SK-N-MC (cell line): ENCODE data around the gene BTBD1.
A peak's percentile ranks its signal among the peaks of the same experiment; 100 is the strongest.

Experiments used
- DNase-seq: peaks from one replicate; pipeline ENCODE4 v3.0.0-alpha.2; 2011; ENCODE audit warnings: low read depth, low spot score
- H3K27ac ChIP-seq: fragments of 200-600 bp; sonication (generic); 2 replicates; pipeline ENCODE4 v1.5.1; 2016; ENCODE audit warnings: mixed run types
- H3K36me3 ChIP-seq: fragments of 200-600 bp; sonication (generic); 2 replicates; pipeline ENCODE4 v1.6.1; 2017; ENCODE audit warnings: antibody characterized with exemption, low read length, mixed read lengths; ENCODE audit not compliant: insufficient read depth
- H3K4me3 ChIP-seq: fragments of 200-600 bp; sonication (generic); 2 replicates; pipeline ENCODE4 v1.5.1; 2016
- H3K9ac ChIP-seq: fragments of 200-600 bp; sonication (generic); 2 replicates; pipeline ENCODE4 v1.8.0; 2017; ENCODE audit warnings: mixed run types, mixed read lengths; ENCODE audit not compliant: insufficient read length
- H3K9me3 ChIP-seq: fragments of 200-600 bp; sonication (generic); 2 replicates; pipeline ENCODE4 v1.6.1; 2017; ENCODE audit warnings: low read depth, mild to moderate bottlenecking, antibody characterized with exemption, low read length, moderate library complexity, mixed read lengths
- EZH2 ChIP-seq: fragments of 200-600 bp; sonication (generic); IDR thresholded peaks from one replicate; pipeline ENCODE4 v1.6.1; 2017; ENCODE audit warnings: antibody characterized with exemption
- FOXP2 ChIP-seq: optimal IDR thresholded peaks from 2 replicates; pipeline ENCODE3; 2011; ENCODE audit warnings: mild to moderate bottlenecking, moderate library complexity; ENCODE audit not compliant: insufficient read depth; ENCODE audit errors: extremely low read length, control extremely low read depth
- POLR2AphosphoS5 ChIP-seq: IDR thresholded peaks from 2 replicates; pipeline ENCODE4 v1.6.1; 2012; ENCODE audit warnings: mild to moderate bottlenecking, low read depth, low read length, borderline replicate concordance

BTBD1 gene

DNA sequence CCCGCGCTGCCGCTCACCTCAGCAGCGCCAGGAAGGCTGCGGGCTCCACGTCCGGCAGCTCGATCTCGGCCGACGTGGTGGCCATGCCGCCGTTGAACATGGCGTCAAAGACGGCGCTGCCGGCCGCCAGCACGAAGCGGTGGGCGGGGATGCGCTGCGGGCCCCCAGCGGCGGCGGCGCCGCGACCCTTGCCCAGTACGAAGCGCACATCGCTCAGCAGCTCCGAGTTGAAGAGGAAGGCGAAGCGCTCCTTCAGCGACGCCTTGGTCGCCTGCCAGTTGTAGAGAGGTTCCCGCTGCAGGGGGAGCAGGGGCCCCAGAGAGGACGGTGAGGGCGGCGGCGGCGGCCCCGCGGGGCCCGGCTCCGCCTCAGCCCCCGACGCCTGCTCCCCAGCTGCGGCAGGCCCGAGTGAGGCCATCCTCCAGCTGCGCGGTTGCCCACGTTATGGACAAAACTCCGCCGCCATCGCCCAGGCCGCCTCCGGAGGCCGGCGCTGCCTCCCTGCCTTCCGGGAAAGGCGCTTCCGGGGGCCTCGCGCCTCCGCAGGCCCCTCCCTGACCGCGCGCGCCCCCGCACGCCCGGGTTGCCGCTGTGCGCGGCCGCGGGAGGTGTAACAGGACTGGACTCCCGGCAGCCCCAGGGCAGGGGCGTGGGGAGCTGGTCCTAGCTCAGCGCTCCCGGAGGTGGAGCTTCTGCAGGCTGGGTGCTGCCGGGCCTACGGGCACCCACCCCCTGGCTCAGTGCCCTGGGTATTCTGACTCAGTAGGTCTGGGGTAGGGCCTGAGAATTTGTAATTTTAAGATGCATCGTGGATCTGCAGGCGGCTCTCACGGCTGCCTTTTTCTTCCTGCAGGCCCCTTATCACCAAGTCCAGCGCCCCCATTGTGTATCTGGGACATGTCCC is at the start of gene BTBD1:
TSS of gene BTBD1 (minus strand) at position 519 of the 904 bp plus-strand sequence. CDS start at position 418, 101 bp downstream.
- no peak for DNase-seq
- Histone ChIP-seq H3K9ac (peak within 1 kb of the TSS; percentile 89), H3K4me3 (peak within 1 kb of the TSS; percentile 95), H3K36me3 (no peaks in the 10 kb centered on the region), H3K9me3 (no peaks in the 10 kb centered on the region), H3K27ac (peak within 1 kb of the TSS; percentile 84)
- peak; percentile 75 for TF ChIP-seq POLR2AphosphoS5
- no peak for TF ChIP-seq FOXP2
- TF ChIP-seq EZH2: no peak

DNA sequence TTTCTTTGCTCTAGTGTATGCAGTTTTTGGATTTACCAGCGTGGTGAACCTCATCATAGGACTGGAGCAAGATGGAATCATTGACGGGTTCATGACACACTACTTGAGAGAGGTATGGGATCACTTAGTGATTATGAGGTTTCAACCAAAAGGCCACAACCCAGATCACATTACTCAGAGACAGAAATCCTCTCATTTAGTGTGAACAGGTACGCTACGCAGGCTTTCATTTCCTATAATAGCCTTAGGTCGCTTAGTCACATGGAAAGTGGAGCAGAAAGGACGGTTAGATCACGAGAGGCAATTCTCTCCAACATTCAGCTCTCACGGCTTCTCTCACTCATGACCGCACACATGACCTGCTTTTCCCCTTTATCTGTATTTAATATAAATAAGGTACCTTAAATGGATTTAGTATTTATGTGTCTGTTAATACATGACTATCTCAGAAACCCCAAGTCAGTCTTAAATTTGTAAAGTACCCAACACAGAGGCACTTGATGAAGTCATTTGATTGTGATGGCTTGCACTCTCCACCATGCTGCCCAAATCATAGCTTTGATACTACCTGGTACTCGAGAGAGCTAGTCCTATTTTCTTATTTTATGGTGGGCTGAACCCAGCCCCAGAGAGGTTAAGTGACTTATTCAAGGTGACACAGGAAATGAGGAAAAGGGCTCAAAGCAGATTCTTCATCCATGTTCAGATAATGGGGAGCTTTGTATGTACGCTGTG is 48.9 kb upstream of the BTBD1 start:
- TF ChIP-seq EZH2 (no peak), FOXP2 (no peak), POLR2AphosphoS5 (no peak)
- H3K36me3 ChIP-seq: peaks cover 16% of the 10 kb centered on the region; the same call in 1 of the 2 replicates

DNA sequence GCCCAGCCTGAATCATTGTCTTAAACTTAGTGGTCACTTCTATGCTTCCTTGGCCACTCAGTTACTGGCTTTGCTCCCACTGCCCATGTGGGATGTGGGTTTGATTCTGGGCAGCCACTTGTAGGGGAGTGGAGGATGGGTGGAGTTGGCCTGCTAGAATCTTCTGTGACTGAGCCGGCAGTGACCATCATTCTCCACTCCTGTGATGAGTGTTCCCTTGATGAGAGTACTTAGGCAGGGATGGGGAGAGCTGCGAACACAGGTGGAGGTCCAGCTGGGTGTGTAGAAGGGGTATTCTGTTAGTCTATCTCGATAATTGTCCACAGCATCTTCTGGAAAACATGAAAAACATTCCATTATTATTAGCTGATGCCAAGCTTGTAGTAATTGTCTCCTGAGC is 48.4 kb upstream of the BTBD1 start:
- Histone ChIP-seq H3K27ac (no peak overlapping the region), H3K4me3 (no peak overlapping the region), H3K36me3 (peaks cover 16% of the 10 kb centered on the region; the same call in 1 of the 2 replicates), H3K9ac (no peak overlapping the region), H3K9me3 (no peaks in the 10 kb centered on the region)
- TF ChIP-seq EZH2: no peak
- TF ChIP-seq POLR2AphosphoS5: no peak
- TF ChIP-seq FOXP2: no peak
- DNase-seq: no peak

More for the DNA sequence above, 48.9 kb upstream of the BTBD1 start:
- Histone ChIP-seq H3K9me3 (no peaks in the 10 kb centered on the region), H3K27ac (no peak overlapping the region), H3K9ac (no peak overlapping the region), H3K4me3 (no peak overlapping the region)
- DNase-seq: no peak

DNA sequence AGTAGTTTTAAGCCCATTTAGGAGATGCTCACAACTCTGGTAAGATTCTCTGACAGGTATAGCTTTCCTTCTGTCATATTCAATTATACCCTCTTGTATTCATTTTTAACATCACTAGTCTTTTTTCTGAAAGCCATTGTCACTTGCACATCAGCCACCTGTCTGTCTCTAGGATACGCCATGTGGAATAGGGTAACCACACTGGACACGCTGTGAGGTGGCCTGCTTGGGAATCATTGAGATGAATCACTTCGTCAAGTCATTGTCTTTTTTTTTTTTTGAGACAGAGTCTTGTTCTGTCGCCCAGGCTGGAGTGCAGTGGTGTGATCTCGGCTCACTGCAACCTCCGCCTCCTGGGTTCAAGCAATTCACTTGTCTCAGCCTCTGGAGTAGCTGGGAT is 47.8 kb upstream of the BTBD1 start:
- TF ChIP-seq FOXP2: no peak
- no peak for TF ChIP-seq POLR2AphosphoS5
- no peak for TF ChIP-seq EZH2
- Histone ChIP-seq H3K36me3 (peaks cover 16% of the 10 kb centered on the region; the same call in 1 of the 2 replicates), H3K9ac (no peak overlapping the region), H3K4me3 (no peak overlapping the region), H3K27ac (no peak overlapping the region), H3K9me3 (no peaks in the 10 kb centered on the region)
- no peak for DNase-seq

DNA sequence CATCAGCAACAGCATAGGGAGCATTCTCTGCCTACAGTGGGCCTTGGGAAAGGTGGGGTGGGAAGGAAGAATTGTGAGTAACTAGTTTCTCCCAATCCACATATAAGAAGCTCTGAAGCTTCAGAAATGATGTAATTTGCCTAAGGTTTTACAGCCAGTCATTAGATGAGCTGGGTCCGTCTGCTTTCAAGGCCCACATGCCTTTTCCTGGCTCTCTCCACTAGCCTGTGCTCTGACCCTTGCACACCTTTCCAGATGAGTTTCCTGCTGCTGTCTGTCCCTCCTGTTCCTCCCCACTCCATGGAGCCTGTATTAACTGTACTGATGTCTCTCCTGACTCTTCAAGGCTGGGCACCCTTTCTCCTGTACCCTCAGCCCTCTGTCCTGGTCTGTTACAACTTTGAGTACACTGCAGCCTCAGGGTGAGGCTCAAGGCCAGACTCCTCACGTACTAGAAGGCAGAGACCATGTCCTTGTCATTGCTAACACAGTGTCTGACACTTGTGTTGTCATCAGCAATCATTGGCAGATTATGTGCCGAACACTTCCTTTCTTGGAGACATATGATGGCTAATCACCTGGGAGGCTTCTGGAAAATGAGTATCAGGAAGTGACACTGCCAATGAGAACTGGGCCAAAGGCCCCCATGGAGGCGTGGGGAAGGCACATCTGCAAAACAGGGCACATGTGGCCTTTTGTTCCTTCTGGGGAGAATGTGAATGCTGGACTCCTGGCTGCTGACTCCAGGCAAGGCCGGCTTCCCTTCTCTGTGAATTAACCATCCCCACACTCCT is 47.0 kb upstream of the BTBD1 start:
- peaks cover 16% of the 10 kb centered on the region; the same call in 1 of the 2 replicates for H3K36me3 ChIP-seq
- no peak overlapping the region for H3K4me3 ChIP-seq
- TF ChIP-seq FOXP2: no peak
- TF ChIP-seq EZH2: no peak
- TF ChIP-seq POLR2AphosphoS5: no peak

DNA sequence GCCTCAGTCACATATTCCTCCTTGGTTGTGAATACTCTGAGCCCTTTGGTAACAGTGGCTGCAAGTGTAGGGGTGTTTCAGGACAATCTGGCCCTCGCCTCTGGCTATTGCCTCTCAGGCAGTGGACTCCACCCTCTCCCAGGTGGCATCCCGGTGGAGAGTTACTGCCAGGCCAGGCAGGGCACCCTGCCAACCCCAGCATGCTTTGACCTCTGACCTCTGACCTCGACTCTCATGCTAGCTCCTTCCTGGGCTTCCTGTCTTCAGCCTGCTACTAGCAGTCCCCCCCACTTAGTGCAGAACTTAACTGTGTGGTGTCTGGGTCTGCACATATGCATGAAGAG is 45.9 kb upstream of the BTBD1 start:
- H3K27ac ChIP-seq: no peak overlapping the region
- H3K9ac ChIP-seq: no peak overlapping the region
- H3K9me3 ChIP-seq: no peaks in the 10 kb centered on the region
- no peak overlapping the region for H3K4me3 ChIP-seq
- H3K36me3 ChIP-seq: peaks cover 16% of the 10 kb centered on the region; the same call in 1 of the 2 replicates
- no peak for DNase-seq
- no peak for TF ChIP-seq FOXP2
- no peak for TF ChIP-seq POLR2AphosphoS5
- TF ChIP-seq EZH2: no peak

More for the DNA sequence above, 47.0 kb upstream of the BTBD1 start:
- H3K27ac ChIP-seq: no peak overlapping the region
- no peak overlapping the region for H3K9ac ChIP-seq
- no peaks in the 10 kb centered on the region for H3K9me3 ChIP-seq
- DNase-seq: no peak

DNA sequence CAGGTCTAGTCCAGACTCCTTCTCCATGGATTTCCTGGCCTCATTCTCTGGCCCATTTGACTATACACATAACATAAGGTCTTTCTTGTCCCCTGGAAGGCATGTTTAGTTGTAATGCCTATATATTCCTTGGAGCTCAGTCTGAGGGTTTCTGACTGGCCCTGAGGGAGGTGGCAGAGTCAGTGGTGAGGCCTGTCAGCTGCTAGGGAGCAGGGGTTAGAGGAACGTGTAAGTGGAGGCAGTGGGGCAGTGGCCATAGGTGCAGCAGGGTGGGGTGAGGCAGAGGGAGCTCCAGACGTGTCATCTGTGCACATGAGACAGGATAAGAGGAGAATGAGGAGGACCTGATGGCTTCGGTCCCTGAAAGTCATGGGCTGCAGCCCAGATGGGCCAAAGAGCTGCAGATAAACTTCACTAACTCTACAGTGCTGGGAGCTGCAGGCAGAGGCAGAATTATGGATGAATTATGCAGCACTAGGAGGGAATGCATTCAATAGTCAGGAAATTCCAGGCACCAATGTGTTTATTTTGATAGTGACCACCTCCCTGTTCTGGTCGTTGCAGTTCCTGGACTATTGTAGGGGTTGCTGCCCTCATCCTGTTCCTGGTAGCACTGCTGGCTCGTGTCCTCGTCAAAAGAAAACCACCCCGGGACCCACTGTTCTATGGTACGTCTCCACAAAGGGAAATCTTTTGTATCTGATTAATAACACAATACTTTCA is 45.3 kb upstream of the BTBD1 start:
- H3K9me3 ChIP-seq: no peaks in the 10 kb centered on the region
- H3K4me3 ChIP-seq: no peak overlapping the region
- peaks cover 16% of the 10 kb centered on the region; the same call in 1 of the 2 replicates for H3K36me3 ChIP-seq
- DNase-seq: no peak
- no peak overlapping the region for H3K9ac ChIP-seq
- TF ChIP-seq FOXP2 (no peak), POLR2AphosphoS5 (no peak)
- no peak overlapping the region for H3K27ac ChIP-seq
